ENCODE data around the gene PALM3.

PALM3 gene

GRCh38 chr19:14089662-14090508 is 28.0 kb upstream of the PALM3 start:
- no peak for DNase-seq

GRCh38 chr19:14089412-14089661 is 27.5 kb upstream of the PALM3 start:
- DNase-seq: no peak

DNA sequence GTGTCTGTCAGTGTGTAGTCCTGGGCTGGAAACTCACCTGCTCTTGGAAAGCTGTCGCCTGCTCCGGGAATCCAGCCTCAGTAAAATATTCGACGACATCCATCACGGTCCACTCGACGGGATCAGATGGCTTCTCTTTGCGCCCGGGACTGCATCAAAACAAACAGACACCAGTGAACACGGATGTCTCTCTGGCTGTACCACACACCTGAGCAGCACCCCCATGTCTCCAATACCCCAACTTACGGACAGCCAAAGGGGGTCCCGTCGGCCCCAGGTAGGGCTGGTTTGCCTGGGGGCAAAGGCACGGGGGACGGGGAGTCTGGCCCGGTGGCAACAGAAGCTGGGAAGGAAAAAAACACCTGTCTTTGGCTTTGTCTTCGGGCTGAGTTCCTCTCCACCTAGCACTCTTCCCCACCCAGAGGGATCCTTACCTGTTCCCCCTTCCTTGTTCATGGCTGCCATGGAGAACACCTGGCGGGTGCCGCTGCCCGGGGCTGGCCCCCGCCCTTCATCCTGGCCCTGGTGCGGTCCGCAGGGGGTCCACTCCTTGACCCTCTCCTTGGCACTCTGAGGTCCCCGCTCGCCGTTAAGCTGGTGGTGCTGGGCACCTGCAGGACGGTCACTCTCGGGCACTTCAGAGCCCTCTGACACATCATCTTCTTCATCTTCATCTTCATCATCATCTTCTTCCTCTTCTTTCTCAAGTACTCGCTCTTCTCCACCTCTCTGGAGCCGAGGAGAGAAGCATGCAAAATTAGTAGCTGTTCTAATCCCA is 26.9 kb upstream of the PALM3 start:
- DNase-seq: no peak

GRCh38 chr19:14086098-14086497 is 24.2 kb upstream of the PALM3 start:
- DNase-seq: no peak

GRCh38 chr19:14085309-14085995 is 23.6 kb upstream of the PALM3 start, which contains the start of gene C19orf67:
C19orf67 (minus strand) TSS chr19:14085783; CDS start chr19:14085627, 156 bp downstream.
- no peak for DNase-seq

DNA sequence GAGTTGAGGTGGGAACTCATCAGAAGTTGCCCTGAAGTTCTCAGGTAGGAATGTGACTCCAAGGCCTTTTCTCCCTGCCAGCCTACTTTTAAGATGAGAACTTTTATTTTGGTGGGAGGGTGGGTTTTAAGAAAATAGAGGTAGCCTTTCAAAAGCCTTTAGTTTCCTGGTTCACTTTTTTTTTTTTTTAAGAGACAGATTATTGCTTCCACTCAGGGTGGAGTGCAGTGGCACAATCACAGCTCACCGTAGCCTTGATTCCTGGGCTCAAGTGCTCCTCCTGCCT is 20.7 kb upstream of the PALM3 start:
- no peak for DNase-seq

DNA sequence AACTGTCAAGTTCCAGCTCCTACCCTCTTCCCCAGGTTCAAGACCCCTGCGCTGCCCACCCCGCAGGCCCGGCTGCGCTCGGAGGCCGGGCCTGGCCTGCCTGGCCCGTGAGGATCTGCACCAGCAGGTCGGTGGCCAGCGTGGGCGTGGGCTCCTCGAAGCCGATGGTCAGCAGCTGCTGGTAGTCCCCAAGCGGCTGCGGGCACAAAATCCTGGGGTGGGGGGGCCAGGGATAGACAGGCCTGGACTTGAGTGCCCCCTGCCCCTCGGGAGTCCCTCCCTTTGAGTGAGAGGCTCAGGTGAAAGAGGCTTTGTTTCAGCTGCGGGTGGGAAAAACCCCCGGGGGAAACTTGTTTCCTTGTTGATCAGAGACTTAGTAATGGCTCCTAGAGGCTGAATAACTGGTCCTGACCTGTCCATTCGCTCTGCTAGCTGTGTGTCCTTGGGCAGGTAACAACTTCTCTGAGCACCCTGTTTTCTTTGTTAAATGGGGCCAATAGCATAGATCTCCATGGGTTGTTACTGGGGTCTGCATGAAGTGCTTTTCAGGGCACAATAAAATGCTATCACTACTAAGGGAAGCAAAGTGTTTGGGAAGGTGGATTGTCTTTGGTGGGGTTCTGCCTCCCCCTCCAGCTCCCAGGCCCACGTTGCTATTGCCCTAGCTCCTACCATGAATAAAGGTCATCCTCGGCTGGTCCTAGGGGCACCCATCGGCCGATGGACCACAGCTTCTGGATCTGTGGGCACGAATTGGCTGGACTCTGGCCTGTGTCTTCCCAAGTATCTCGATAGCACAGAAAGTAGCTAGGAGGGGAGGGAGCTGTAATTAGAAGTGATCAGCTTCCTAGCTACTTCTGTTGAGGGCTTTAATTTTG is 20.2 kb upstream of the PALM3 start:
- DNase-seq: no peak

DNA sequence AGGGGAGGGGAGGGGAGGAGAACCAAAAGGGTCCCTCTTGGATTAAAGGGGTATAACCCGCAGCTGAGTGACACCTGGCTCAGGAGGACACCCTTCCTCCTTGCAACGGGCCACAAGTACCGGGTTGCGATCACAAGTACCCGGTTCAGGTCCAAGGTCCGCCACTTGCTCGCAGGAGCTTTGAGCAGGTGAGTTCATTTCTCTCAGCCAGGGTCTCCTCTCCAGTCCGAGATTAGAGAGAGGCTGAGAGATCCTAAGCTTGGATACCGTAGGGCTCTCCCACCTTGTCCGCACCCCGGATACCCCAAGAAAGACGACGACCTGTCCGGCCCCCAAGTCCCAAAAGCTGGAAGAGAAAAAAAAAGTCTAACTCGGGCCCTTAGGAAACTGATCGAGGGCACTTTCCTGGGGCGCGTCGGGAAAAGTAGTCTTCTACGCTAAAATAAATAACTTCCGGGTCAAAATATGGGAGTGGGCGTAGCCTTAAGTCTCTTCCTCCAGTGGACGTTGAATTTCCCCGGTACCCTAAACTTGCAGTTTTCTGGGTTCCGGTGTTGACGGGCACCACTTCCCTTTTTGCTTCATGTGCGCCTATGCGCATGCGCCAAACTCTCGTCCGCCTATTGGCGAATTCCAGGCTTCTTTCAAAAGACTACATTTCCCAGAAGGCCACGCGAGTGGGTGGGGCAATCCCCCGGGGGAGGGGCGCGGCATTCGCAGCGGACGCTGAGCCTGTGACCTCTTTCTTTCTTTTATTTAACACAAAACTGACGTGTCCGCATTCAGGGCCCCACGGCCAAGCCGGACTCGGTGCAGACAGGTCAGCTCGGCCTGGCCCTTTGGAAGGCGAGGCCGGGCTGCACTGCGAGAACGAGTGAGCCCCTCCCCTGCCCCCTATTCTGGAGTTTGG is 19.3 kb upstream of the PALM3 start:
- peak; percentile 99 for DNase-seq

DNA sequence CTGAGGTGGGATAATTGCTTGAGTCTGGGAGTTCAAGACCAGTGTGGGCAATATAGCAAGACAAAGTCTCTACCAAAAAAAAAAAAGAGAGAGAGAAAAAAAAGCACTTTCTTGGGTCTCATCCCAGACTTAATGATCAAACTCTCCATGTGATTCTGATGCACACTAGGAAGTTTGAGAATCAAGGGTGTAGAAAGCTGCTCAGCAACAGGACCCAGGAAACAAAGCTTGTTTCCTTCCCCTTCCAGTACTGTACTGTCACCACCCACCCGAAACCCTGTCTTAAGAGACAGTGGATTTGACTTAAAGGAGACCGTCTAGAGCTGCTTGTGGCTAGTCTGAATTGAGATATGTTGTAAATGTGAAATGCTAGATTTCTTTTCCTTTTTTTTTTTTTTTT is 16.5 kb upstream of the PALM3 start:
- DNase-seq: peak; percentile 34

GRCh38 chr19:14073925-14074838 is 12.3 kb upstream of the PALM3 start:
- no peak for DNase-seq

- DNase-seq: peak; percentile 27
These were observed 11.5 kb upstream of the PALM3 start for GRCh38 chr19:14073261-14073924.

DNA sequence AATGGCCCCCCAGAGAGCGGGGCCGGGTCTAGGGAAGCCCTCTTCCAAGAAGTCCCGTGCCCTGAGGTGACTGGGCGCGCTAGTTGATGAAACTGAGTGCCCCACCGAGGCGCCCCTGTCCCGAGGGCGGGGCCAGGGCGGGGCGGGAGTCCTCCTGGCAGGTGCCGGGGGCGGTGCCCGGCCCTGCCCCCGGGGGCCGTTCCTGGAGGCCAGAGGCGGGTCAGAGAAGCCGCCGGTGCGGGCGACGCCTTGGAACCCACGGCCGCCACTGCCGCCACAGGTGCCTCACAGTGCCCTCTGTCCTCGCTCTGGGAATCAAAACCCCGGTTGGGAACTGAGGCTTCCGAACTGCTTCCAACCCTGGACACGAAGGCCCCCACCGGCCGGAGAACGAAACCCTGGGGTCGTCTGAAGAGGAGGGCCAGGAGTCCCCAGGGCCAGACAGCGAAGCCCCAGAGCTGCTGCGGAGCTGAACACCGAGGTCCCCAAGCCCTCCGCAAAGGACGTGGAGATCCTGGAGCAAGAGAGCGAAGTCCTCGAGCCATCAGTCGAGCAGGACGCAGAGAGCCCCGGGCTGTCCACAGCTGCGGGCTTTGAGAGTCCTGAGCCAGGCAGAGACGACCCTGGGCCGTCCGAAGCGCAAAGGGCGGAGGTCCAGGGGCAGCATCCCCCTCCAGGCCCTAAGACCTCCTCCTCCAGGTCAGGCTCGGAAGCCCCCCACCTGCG is 10.8 kb upstream of the PALM3 start, which contains the start of gene MISP3:
TSS of gene MISP3 (plus strand) at position 252 of the 726 bp plus-strand sequence. CDS start 524 bp downstream, outside the sequence.
- DNase-seq: no peak

GRCh38 chr19:14070268-14071050 is 8.6 kb upstream of the PALM3 start:
- DNase-seq: no peak

DNA sequence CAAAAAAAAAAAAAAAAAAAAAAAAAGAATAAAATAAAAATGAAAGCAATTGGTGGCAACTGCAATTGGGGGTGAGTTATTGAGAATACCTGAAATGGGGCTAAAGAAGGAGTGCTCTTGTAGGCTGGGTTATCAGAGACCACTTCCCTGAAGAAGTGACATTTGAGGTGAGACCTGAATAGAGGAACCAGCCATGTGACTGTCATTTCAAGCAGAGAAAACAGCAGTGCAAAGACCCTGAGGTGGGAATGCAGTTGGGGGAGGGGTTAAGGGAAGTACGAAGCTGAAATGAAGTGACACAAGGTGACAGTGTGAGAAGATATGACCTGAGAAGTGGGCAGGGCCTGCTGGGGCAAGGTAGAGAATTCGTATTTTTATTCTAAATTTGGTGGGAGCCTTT is 4.3 kb upstream of the PALM3 start:
- no peak for DNase-seq

GRCh38 chr19:14063105-14063504 is 1.2 kb upstream of the PALM3 start:
- DNase-seq: no peak

GRCh38 chr19:14062558-14062855 is 631 bp upstream of the PALM3 start:
- DNase-seq: no peak

DNA sequence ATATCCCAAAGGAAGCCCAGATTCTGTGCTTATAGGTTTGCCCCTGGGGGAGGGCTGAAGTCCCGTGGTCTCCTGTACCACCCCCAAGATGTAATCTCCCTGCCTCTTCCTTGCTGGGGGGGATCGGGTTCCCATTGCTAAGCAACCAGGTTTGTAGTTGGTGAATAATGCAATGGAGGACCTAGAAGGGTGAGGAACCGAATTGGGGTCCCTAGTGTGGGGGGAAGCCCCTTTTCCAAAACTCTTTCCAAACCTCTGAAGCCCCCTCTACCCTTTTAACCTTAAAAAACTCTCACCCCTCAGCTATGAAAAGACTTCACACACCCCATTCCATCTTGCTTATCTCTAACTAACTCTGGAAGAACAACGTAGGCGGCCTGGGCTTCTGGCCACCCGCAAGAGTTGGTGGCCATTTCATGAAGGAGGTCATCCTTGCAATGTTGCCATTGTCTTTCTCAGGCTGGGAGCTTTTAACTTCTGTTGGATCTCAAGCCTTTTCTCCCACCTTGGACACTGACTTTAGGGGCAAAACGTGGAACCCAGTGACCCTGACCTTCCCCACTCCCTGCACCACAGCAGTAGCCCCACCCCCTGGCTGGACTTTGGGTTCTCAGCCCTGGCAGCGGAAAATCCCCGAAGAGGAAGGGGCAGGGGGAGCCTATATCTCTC is 661 bp downstream of the PALM3 start:
- no peak for DNase-seq

DNA sequence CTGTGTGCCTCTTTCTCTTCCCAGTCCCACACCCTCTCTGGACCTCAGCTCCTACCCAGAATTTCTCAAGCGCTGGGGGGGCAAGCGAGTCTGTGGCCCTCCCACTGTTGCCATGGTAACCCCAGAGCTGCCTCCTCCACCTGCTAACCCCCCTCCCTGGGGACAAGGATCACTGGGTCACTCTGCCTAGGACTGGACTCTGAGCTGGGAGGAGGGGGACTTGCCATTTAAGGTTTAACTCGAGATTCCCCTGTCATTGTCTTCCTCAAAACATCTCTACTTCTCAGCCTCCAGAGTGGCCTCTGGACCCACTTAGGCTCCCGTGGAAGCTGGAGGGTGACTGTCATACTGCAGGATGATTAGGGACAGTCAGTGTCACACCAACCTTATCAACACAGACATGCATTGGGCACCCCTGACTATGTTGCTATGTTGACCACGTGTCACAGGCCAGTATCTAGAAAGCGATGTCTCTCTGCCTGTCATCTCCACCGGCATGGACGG is 2.2 kb downstream of the PALM3 start:
- DNase-seq: no peak

All from GF-D8 (cell line).